Lower leg skin (tissue), 4 donors: ENCODE results near the gene SPRYD7. TPM values are rescaled to one million over a fixed set of nuclear protein-coding genes. Genes with fewer than 3 reads are reported as not detected.

Experiments used
- DNase-seq, 2 donors: peaks; one replicate each; pipeline ENCODE4 v3.0.0-alpha.2; 2019; ENCODE audit warnings: low spot score in 2 of 2
- H3K4me3 ChIP-seq: fragments of 200-600 bp; sonication (generic); 2 replicates; pipeline ENCODE4 v1.5.1; 2017; ENCODE audit warnings: mild to moderate bottlenecking, low read depth; ENCODE audit not compliant: poor library complexity, severe bottlenecking
- POLR2A ChIP-seq, 2 donors: fragments of 450-650 bp; IDR thresholded peaks; one replicate each; pipeline ENCODE4 v1.6.1; 2016 to 2017; ENCODE audit warnings: antibody characterized with exemption in 2 of 2, mild to moderate bottlenecking in 1 of 2, moderate library complexity in 1 of 2
- WGBS, 2 donors: methylation state at CpG; one replicate each; pipeline ENCODE4 v1.1.5; 2018; 5-methylcytosine and 5-hydroxymethylcytosine counted together
- intact Hi-C: fragments of 100-400 bp; cut with DNase I; formaldehyde crosslinking; loops from one replicate; pipeline ENCODE4 v1.15.0; 2023; ENCODE audit warnings: low total_unique reads
- total RNA-seq, 4 donors: library from RNA; depleted of rRNA; stranded (reverse); fragments of >200 nt; gene quantifications; one replicate each; pipeline ENCODE4 v1.1.0, GENCODE V29; 2016
- TF ChIP-seq, protein P1 (sequence below), 3 donors: fragments of 450-650 bp; IDR thresholded peaks; one replicate each; pipeline ENCODE4 v1.5.1; 2016; ENCODE audit warnings: antibody characterized with exemption in 3 of 3, mild to moderate bottlenecking in 3 of 3, moderate library complexity in 2 of 3

SPRYD7 gene
- total RNA-seq, 4 donors from 2014 or later, result 6.4 to 9.3 (median 8.1) TPM

DNA sequence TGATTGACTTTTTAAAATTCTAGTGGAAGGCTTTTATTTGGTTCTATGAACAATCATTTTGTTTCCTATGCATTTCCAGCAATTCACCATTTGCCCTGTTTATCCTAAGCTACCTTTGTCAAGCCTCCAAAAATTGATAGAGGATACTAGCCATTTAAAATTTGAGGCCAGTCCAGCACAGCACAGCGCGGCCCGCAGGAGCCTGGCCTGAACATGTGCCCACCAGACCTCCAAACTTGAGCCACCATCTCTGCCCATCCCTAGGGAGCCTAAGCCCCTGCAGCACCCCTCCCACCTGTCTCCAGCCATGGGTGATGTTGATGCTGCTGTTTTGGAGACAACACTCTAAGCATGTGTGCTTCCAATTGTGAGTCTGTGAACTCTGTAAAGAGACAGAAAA lies 57.5 kb downstream of the SPRYD7 start:
- WGBS, 2 donors, result 95 to 100% methylated on average over 3 of the region's 3 CpGs
- no peak for TF ChIP-seq POLR2A (IDR thresholded peaks at IDR 0.05)
- TF ChIP-seq, protein P1, sequence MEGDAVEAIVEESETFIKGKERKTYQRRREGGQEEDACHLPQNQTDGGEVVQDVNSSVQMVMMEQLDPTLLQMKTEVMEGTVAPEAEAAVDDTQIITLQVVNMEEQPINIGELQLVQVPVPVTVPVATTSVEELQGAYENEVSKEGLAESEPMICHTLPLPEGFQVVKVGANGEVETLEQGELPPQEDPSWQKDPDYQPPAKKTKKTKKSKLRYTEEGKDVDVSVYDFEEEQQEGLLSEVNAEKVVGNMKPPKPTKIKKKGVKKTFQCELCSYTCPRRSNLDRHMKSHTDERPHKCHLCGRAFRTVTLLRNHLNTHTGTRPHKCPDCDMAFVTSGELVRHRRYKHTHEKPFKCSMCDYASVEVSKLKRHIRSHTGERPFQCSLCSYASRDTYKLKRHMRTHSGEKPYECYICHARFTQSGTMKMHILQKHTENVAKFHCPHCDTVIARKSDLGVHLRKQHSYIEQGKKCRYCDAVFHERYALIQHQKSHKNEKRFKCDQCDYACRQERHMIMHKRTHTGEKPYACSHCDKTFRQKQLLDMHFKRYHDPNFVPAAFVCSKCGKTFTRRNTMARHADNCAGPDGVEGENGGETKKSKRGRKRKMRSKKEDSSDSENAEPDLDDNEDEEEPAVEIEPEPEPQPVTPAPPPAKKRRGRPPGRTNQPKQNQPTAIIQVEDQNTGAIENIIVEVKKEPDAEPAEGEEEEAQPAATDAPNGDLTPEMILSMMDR (IDR thresholded peaks at IDR 0.05), result no peak
- H3K4me3 ChIP-seq, result no peak overlapping the region
- intact Hi-C loops, result no loop called here
- no peak for DNase-seq

DNA sequence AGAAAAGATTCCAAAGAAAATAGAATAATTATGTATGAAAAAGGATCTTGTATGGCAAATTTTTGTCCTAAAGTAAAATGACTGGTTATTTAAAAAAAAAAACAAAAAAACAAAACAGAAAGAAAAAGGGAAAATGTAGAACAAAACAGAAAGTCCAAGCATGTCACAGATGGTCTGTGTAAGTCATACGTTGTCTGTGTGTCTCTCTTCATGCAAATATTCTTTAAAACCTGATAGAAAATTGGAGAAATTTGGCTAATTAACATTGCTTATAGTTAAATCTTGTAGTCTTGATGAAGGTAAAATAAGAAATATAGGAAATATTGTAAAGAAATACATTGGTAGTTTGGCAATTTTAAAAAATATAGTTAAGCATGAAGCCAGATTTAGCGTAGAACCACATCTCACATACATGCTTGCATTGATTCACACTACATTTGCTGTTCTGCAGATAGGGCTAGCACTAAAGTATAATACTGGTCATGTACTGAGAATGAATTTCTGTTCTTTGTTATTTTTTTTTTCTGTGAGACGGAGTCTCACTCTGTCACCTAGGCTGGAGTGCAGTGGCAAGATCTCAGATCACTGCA lies 58.4 kb downstream of the SPRYD7 start:
- WGBS, 2 donors, result 61 to 91% methylated on average over 3 of the region's 3 CpGs
- no peak for DNase-seq
- no peak overlapping the region for H3K4me3 ChIP-seq
- intact Hi-C loops, result no loop called here
- no peak for TF ChIP-seq POLR2A (IDR thresholded peaks at IDR 0.05)
- TF ChIP-seq, protein P1 (IDR thresholded peaks at IDR 0.05), result no peak

DNA sequence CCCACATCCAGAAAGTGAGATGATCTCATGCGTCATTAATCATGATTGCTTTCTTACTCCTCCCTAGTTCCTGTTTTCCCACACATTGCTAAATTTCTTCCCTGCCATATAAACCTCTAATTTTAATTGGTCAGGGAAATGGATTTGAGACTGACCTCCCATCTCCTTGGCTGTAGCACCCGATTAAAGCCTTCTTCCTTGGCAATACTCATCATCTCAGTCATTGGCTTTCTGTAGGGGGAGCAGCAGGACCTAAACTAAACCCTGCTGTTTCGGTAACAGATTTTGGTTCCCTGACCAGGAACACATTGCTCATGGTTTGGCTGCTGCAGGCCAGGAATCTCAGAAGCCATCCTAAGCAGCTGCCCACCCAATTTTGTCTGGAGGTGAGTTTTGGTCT lies 61.7 kb downstream of the SPRYD7 start:
- 81 to 88% methylated on average over 3 of the region's 3 CpGs for WGBS, 2 donors
- DNase-seq, result no peak
- intact Hi-C loops, result no loop called here

DNA sequence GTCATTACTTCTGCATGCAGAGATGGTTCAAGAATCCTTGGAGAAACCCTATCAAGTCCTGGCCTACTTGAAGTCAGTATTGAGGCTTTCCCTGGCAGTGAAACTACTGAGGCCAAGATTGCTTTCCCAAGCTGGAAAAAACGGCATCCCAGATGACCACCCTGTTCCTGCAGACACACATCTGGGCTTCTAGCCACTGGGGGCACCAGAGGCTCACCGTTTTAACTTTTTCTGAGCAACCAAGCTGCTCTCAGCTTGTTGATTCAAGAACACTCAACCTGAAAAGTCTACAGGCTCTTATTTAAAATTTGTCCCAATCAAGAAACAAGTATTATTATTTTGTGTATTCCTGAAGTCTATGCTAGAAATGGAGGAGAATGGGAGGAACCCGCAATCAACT lies 66.6 kb downstream of the SPRYD7 start:
- DNase-seq, result no peak
- no peak for TF ChIP-seq POLR2A (IDR thresholded peaks at IDR 0.05)
- TF ChIP-seq, protein P1 (IDR thresholded peaks at IDR 0.05), result no peak
- intact Hi-C loops, result no loop called here
- WGBS, 2 donors, result 42 to 44% methylated on average over 3 of the region's 3 CpGs
- no peak overlapping the region for H3K4me3 ChIP-seq

More for the DNA sequence above, 61.7 kb downstream of the SPRYD7 start:
- no peak overlapping the region for H3K4me3 ChIP-seq
- TF ChIP-seq, protein P1 (IDR thresholded peaks at IDR 0.05), result no peak
- TF ChIP-seq POLR2A (IDR thresholded peaks at IDR 0.05), result no peak

DNA sequence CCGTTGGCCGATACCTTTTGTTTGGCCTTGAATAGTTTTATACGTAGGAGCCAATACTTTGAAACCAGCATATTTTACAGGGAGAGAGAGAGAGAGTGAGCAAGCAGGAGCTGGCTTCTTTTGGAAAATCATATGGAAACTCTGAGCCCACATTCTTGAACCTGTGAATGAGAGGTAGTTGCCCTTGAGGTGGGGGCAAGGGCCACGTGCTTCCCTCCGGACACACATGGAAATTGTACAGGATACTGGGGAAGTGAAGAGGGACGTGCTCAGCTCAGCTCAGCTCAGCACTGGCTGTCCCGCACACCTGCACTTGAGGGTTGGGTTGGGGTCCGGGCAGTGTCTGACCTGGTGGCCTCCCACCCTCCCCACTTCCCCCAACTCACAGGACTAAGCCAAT lies 68.3 kb downstream of the SPRYD7 start:
- no peak overlapping the region for H3K4me3 ChIP-seq
- no peak for TF ChIP-seq POLR2A (IDR thresholded peaks at IDR 0.05)
- TF ChIP-seq, protein P1 (IDR thresholded peaks at IDR 0.05), result no peak
- DNase-seq, result no peak
- 75 to 82% methylated on average over 8 of the region's 8 CpGs for WGBS, 2 donors
- intact Hi-C loops, result no loop called here

DNA sequence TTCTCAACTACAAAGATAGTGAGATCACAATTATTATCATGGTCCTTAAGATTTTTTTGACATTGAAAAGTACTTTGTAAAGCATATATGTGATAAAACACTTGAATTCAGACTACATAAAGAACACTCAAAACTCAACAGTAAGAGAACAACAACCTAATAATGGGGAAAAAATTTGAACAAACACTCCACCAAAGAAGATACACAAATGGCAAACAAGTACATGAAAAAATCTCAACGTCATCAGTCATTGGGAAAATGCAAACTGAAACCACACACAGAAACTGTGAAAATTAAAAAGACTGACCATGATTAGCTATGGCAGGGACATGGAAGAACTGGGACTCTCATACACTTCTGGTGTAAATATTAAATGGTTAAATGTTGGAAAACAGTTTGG lies 70.9 kb downstream of the SPRYD7 start:
- no peak for DNase-seq
- no peak for TF ChIP-seq POLR2A (IDR thresholded peaks at IDR 0.05)
- TF ChIP-seq, protein P1 (IDR thresholded peaks at IDR 0.05), result no peak
- 88 to 91% methylated on average over 1 of the region's 1 CpG for WGBS, 2 donors
- intact Hi-C loops, result no loop called here
- no peak overlapping the region for H3K4me3 ChIP-seq
